GM18508 (cell line): ENCODE measurements around the gene IGFLR1.
"Not testable (repeated sequence)": the region's sequence is repeated elsewhere in the genome, so short reads cannot be mapped to it uniquely, and the experiment has no call there.

ENCODE experiments used
- ATAC-seq: cut with Tn5 transposase; IDR thresholded peaks from one replicate; pipeline ENCODE4 v1.9.1; 2021; ENCODE audit warnings: moderate number of reproducible peaks; ENCODE audit not compliant: insufficient read depth, unreplicated experiment

Gene IGFLR1

DNA sequence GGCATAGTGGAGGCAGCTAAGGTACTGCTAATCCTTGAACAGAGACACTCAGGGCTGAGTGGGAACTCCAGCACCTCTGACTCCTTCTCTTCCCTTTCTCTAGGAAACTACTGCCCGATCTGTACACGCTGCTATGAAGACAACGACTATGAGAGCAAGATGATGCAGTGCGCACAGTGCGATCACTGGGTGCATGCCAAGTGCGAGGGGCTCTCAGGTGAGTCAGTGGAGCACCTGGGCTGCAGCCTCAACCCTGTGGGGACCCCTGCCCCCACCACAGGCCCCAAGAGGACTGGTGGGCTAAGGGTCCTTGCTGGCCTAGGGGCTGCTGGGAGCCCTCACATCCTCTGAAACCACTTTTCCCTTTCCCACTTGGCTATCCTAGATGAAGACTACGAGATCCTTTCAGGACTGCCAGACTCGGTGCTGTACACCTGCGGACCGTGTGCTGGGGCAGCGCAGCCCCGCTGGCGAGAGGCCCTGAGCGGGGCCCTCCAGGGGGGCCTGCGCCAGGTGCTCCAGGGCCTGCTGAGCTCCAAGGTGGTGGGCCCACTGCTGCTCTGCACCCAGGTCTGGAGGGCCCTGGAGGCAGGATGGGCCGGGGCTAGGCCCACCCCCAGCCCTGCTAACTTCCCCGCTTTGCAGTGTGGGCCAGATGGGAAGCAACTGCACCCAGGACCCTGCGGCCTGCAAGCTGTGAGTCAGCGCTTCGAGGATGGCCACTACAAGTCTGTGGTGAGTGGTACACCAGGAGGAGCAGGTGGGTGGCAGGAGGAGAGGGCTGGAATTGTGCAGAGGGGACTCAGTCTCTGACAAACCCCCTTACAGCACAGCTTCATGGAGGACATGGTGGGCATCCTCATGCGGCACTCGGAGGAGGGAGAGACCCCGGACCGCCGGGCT, 14.9 kb downstream of the IGFLR1 start:
- no peak for ATAC-seq

DNA sequence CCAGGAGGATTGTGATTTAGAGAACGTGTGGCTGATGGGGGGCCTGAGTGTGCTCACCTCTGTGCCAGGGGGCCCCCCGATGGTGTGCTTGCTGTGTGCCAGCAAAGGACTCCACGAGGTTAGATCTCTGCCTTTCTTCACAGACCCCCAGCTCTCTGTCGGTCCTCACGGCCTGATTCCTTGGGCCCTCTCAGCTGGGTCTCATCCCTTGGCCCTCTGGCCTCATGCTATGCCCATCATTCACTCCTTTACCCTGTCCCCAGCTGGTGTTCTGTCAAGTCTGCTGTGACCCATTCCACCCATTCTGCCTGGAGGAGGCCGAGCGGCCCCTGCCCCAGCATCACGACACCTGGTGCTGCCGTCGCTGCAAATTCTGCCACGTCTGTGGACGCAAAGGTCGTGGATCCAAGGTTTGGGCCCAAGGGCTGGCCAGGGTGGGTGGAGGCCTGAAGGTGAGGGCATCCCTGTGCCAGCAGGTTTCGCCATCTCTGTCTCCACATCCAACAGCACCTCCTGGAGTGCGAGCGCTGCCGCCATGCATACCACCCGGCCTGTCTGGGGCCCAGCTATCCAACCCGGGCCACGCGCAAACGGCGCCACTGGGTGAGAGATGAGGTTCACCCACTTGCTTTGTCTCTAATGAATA, 16.9 kb downstream of the IGFLR1 start:
- no peak for ATAC-seq

DNA sequence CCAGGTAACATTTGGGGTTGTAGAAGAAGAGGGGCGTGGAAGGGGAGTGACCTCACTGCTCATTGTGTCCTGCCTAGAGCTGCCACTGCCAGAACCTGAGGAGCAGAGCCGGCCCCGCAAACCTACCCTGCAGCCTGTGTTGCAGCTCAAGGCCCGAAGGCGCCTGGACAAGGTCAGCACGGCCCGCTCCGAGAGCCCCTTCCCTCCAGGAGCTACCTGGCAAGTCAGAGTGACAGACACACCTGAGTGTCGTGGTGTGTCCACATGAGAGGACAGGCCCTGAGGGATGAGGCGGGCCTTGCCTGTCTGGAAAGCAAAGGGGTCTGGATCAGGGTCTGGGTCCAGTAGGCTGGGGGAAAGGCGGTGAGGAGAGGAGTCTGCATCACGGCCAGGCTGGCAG, 17.7 kb downstream of the IGFLR1 start:
- no peak for ATAC-seq

DNA sequence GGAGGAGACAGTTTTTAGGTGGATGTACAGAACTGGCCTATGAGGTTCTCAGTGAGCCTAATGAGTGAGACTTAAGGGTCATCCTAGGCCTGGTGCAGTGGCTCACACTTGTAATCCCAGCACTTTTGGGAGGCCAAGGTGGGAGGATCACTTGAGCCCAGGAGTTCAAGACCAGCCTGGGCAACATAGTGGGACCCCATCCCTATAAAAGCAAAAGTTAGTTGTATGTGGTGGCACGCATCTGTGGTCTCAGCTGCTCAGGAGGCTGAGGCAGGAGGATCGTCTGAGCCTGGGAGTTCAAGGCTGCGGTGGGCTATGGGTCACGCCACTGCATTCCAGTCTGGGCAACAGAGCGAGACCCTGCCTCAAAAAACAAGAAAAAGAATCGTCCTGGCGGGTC, 18.1 kb downstream of the IGFLR1 start:
- ATAC-seq = not testable (repeated sequence)

DNA sequence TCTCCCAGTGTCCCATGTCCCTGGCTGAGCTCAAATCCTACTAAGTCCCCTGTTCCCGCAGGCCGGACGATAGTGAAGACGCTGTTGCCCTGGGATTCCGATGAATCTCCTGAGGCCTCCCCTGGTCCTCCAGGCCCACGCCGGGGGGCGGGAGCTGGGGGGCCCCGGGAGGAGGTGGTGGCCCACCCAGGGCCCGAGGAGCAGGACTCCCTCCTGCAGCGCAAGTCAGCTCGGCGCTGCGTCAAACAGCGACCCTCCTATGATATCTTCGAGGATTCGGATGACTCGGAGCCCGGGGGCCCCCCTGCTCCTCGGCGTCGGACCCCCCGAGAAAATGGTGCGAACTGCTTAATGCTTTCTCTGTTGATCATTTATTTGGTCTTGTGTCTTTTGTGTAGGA, 18.6 kb downstream of the IGFLR1 start:
- no peak for ATAC-seq

DNA sequence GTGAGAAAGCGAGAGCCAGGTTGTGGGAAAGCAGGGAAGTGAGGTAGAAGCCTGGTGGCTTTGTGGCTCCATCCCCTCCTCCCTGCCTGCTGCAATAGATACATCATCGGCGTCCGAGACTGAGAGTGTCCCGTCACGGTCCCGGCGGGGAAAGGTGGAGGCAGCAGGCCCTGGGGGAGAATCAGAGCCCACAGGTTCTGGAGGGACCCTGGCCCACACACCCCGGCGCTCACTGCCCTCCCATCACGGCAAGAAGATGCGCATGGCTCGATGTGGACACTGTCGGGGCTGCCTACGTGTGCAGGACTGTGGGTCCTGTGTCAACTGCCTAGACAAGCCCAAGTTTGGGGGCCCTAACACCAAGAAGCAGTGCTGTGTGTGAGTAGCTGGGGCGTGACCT, 19.4 kb downstream of the IGFLR1 start:
- no peak for ATAC-seq

DNA sequence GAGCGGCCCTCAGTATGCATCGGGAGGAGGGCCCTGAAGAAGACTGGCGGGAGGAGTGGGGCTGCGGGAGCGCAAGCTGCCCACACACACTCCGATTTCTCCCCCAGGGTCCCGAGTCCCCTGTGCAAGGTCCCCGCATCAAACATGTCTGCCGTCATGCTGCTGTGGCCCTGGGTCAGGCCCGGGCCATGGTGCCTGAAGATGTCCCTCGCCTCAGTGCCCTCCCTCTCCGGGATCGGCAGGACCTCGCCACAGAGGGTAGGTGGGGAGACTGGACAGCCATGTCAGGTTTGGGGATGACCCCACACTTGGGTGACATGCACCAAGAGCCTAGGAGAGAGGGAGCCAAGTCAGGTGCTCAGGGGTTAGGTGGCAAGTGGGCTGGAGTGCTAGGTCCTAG, 19.8 kb downstream of the IGFLR1 start:
- ATAC-seq = no peak

DNA sequence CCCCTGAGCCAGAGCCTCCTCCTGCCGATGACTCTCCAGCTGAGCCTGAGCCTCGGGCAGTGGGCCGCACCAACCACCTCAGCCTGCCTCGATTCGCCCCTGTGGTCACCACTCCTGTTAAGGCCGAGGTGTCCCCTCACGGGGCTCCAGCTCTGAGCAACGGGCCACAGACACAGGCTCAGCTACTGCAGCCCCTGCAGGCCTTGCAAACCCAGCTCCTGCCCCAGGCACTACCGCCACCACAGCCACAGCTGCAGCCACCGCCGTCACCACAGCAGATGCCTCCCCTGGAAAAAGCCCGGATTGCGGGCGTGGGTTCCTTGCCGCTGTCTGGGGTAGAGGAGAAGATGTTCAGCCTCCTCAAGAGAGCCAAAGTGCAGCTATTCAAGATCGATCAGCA, 20.9 kb downstream of the IGFLR1 start:
- ATAC-seq = no peak

DNA sequence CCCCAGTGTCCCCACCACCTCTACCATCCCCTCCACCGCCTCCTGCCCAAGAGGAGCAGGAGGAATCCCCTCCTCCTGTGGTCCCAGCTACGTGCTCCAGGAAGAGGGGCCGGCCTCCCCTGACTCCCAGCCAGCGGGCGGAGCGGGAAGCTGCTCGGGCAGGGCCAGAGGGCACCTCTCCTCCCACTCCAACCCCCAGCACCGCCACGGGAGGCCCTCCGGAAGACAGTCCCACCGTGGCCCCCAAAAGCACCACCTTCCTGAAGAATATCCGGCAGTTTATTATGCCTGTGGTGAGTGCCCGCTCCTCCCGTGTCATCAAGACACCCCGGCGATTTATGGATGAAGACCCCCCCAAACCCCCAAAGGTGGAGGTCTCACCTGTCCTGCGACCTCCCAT, 21.6 kb downstream of the IGFLR1 start:
- ATAC-seq = no peak

DNA sequence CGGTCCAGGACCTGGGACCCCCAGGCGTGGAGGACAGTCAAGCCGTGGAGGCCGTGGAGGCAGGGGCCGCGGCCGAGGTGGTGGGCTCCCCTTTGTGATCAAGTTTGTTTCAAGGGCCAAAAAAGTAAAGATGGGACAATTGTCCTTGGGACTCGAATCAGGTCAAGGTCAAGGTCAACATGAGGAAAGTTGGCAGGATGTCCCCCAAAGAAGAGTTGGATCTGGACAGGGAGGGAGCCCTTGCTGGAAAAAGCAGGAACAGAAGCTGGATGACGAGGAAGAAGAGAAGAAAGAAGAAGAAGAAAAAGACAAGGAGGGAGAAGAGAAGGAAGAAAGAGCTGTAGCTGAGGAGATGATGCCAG, 22.1 kb downstream of the IGFLR1 start:
- ATAC-seq = no peak

DNA sequence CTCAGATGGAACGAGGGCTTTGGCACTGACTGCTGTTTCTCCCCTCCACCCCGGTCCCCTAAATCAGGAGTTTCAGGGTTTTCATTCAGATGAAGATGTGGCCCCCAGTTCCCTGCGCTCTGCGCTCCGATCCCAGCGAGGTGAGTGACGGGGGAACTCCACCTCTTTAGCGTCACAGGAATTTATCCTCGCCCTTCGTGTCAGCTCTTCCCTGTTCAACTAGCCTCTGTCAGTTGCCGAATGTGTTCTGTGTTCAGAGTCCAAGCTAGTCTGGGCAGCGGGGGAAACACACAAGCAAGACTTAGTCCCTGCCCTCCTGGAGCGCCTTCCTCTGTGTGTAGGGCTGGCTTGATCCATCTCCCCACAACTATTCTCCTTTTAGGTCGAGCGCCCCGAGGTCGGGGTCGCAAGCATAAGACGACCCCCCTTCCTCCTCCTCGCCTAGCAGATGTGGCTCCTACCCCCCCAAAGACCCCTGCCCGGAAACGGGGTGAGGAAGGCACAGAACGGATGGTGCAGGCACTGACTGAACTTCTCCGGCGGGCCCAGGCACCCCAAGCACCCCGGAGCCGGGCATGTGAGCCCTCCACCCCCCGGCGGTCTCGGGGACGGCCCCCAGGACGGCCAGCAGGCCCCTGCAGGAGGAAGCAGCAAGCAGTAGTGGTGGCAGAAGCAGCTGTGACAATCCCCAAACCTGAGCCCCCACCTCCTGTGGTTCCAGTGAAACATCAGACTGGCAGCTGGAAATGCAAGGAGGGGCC, 22.7 kb downstream of the IGFLR1 start:
- no peak for ATAC-seq

DNA sequence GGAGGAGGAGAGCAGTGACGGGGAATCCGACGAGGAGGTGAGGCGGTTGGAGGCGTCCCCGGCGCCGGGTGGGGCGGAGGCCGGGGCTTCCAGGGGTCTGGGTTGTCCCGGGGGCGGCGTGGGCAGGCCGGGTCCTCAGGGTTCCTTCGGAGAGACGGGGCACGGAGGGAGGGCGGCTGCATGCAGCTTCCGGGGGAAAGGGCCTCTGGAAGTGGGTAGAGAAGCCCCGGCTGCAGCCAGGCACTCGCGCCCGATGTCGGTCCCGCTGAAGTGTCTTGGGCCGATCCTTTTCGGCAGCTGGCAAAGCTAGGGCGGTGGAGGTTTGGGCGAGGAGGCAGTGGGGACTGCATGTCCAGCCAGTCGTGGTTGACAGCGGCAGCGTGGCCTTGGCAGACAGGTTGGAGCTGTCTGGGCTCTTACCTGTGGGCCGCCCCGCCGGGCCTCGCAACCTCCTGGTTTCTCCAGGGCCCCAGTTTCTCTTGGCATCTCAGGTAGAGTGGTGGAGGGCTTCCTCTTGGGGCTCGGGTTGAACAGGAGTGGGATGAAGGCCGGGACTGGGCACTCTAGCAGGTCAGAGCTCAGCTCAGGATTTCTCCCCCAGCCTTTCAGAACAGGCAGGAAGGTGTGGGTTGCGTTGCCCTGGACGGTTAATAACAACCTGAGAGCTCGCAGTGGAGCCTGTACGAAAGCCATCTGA, 23.8 kb downstream of the IGFLR1 start:
- no peak for ATAC-seq

DNA sequence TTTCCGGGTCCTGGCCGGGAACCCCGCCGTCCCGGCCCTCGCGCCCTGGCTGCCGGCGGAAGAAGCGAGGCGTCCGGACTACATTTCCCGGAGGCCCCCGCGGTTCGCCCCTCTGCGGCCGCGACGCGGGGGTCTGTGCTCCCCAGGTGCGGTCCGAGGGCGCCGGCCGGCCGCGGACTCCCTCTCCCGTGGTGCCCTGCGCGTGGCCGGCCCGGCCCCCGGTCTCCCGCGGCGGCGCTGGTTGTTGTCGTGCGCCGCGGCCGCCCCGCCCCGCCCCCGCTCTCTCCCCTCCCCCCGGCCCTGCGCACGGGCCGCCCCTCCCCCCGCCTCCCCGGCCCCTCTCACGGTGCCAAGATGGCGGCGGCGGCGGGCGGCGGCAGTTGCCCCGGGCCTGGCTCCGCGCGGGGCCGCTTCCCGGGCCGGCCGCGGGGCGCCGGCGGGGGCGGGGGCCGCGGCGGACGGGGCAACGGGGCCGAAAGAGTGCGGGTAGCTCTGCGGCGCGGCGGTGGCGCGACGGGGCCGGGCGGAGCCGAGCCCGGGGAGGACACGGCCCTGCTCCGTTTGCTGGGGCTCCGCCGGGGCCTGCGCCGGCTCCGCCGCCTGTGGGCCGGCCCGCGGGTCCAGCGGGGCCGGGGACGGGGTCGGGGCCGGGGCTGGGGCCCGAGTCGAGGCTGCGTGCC, 24.4 kb downstream of the IGFLR1 start, which contains the start of gene KMT2B:
Gene KMT2B, plus strand, starts transcription at position 339 of the 680 bp plus-strand sequence. Its CDS starts 16 bp downstream, at position 355.
- ATAC-seq = no peak

DNA sequence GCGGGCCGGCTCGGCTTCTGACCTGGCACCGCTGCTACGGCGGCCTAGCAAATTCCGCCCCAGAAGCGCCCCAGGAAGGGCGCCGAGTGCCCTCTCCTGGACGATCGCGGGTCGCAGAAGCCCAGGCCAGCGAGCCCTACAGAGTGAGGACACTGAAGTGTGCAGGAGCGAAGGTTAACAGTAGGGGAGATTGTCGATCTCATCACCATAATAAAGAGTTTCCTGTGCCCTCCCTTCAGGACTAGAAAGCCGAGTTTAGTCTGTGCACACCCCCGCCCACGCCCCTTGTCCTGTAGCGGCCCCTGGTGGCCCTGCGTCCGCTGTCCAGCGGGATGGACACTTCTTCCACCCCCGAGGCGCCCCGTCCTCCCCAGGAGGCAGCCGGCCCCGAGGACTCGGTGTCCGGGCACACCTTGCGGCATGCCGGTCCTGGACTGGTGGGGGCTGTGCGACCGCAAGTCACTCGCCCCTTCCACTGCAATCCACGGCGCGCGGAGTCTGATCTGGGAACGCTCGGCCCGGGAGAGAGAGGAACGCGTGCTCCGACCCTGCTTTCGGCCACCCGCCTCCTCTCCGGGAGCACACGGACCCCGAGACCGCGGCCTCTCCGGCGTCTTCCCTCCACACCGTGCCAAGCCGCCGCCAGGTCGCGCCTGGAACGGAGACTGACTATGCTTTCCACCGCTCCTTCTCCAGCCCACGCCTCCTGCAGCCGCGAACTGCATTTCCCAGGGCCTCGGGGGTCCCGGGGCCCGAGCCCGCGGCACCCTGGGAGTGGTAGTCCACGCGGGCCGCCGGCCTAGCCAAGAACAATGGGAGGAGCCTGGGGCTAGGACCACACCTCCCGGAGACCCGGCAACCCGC, 25.2 kb downstream of the IGFLR1 start:
- no peak for ATAC-seq

DNA sequence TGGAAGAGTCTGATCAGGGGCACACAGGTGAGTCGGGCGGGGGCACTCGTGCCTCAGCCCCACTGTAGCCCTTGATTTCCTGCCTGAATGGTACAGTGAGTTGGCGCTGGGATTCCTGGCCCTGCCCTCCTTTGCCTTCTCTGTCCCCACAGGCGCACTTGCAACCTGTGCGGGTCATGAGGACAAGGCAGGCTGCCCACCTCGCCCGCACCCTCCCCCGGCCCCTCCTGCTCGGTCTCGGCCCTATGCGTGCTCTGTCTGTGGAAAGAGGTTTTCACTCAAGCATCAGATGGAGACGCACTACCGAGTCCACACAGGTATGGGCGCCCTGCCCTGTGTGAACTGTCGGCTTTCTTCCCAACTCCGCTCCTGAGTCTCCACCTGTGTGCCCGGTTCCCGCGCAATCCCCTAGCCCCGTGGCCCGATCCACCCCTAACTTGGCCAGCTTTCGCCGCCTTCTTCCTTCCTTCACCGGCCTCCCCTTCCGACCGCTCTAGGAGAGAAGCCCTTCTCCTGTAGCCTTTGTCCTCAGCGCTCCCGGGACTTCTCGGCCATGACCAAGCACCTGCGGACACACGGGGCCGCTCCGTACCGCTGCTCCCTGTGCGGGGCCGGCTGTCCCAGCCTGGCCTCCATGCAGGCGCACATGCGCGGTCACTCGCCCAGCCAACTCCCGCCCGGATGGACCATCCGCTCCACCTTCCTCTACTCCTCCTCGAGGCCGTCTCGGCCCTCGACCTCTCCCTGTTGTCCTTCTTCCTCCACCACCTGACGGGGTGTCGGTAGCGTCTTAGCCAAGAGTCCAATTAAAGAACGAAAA, 26.1 kb downstream of the IGFLR1 start:
- no peak for ATAC-seq

DNA sequence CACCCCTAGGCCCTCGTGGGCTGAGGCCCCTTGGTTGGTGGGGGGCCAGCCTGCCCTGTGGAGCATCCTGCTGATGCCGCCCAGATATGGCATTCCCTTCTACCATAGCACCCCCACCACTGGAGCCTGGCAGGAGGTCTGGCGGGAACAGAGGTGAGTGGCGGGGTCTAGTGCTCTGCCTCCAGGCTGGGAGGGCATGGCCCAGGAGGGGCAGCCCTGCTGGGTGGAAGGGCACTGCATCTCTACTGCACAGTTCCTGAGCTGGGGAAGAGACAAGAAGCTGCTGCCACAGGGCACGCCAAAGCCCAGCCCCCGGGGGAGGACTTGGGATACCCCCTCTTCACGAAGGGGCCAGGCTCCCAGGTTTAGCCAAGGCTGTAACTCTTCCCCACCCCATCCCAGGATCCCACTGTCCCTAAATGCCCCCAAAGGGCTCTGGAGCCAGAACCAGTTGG, 26.9 kb downstream of the IGFLR1 start:
- ATAC-seq = no peak

DNA sequence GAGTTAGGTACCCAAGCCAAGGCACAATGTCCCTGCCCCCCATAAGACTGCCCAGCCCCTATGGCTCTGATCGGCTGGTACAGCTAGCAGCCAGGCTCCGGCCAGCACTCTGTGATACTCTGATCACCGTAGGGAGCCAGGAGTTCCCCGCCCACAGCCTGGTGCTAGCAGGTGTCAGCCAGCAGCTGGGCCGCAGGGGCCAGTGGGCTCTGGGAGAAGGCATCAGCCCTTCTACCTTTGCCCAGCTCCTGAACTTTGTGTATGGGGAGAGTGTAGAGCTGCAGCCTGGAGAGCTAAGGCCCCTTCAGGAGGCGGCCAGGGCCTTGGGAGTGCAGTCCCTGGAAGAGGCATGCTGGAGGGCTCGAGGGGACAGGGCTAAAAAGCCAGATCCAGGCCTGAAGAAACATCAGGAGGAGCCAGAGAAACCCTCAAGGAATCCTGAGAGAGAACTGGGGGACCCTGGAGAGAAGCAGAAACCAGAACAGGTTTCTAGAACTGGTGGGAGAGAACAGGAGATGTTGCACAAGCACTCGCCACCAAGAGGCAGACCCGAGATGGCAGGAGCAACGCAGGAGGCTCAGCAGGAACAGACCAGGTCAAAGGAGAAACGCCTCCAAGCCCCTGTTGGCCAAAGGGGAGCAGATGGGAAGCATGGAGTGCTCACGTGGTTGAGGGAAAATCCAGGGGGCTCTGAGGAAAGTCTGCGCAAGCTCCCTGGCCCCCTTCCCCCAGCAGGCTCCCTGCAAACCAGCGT, 27.5 kb downstream of the IGFLR1 start:
- ATAC-seq = no peak
